Measurements from ENCODE around the gene GPR162.

- no peak for TF ChIP-seq CTCF (conservative IDR thresholded peaks at IDR 0.05; ENCODE audit: low read depth, low read length)
- no peak for TF ChIP-seq EZH2 (IDR thresholded peaks at IDR 0.05; ENCODE audit: low read length, unreplicated experiment)
Measured at GRCh38 chr12:6784761-6785160, 36.9 kb upstream of the GPR162 start.

Data from PC-3 (cell line).